HG03060 (cell line): ENCODE measurements around the gene TKFC.
A peak's percentile ranks its signal among the peaks of the same experiment; 100 is the strongest.

Source experiments
- ATAC-seq: cut with Tn5 transposase; IDR thresholded peaks from one replicate; pipeline ENCODE4 v1.9.1; 2021; ENCODE audit warnings: low read depth, moderate number of reproducible peaks; ENCODE audit not compliant: unreplicated experiment

The TKFC gene

DNA sequence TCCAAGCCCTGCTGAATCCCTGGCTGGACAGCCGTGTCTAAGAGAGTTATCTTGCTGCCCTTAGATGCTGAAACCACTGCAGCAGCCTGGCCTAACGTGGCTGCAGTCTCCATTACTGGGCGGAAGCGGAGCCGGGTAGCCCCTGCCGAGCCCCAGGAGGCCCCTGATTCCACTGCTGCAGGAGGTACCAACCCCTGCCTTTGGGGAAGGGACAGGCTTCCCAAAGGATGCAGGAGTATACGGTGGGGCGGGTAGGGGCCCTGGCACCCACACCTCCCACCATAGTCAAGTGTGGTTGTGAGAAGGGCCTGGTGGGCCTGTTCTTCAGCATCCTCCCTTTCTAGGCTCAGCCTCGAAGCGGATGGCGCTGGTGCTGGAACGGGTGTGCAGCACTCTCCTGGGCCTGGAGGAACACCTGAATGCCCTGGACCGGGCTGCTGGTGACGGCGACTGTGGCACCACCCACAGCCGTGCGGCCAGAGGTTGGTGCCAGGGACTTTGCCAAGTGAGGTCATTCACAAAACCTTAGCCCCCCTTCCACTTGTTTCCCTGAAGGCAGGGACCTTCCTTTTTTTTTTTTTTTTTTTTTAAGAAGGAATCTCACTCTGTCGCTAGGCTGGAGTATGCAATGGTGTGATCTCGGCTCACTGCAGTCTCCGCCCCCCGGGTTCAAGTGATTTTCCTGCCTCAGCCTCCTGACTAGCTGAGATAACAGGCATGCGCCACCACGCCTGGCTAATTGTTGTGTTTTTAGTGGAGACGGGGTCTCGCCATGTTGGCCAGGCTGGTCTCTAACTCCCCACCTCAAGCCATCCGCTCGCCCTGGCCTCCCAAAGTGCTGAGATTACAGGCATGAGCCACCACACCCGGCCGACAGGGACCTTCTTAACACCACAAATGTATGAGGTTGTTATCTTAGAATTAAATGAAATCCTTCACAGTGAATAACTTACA lies 11.0 kb downstream of the TKFC start:
- ATAC-seq, result no peak

GRCh38 chr11:61345170-61345610 lies 12.2 kb downstream of the TKFC start:
- no peak for ATAC-seq

GRCh38 chr11:61345954-61346843 lies 13.2 kb downstream of the TKFC start:
- no peak for ATAC-seq

DNA sequence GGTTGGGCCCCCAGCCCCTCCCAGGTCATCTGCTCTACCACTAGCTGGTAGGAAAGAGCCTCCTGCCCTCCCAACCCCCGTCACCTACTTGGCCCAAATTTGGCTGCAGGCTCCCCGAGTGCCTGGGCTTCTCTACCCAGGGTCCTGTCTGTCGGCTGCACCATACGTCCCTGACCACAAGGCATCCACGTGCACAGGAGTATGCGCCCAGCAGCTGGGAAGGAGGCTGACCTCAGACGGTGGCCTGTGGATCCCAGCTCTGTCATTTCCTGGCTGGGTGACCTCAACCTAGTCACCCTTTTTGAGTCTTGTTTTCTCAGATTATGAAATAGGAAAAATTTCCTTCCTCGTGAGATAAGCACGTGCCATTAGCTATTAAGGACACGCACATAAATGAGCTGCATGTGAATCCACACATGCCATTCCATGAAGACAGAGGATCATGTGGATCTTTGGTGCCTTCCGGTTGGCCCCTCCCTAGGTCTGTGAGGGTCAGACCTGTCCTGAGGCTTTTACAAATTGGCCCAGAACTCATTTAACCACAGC lies 15.0 kb downstream of the TKFC start:
- ATAC-seq, result no peak

DNA sequence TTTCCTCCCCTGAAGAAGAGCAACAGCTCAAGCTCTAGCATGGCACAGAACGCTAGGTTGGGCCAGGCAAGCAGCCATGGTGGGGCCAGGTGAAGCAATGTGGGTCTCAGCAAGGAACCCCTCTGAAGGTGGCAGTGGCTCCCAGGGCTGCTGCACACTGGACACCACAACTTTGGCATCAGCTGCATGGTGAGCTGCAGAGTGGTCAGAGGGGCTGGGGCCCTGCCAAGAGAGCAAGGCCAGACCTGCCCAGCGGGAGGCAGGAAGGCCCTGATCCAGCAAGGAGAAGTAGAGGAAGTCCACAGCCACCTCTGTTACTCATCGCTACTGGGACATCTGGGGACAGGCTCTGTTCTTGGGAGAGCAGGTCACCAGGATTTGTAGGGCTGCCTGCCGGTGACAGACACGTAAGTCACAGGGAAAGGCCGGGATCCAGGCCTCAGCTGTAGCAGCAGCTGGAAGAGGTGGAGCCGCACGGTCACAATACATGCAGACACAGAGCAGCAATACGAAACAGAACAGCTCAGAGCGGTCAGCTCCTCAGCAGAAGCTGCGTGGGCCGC lies 16.2 kb downstream of the TKFC start:
- ATAC-seq, result no peak

DNA sequence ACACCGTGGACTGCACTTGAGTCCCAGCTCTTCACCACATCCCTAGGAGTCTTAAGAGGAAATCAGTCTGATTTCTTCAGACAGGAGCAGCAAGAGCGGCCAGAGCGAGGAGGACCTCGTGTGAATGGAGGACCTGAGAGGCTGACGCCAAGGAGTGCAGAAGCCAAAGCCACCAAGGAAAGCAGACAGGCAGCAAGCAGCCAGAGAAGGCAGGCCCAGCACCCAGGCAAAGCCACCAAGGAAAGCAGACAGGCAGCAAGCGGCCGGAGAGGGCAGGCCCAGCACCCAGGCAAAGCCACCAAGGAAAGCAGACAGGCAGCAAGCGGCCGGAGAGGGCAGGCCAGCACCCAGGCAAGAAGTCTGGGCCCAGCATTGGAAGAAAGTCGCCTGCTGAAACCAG lies 16.9 kb downstream of the TKFC start:
- no peak for ATAC-seq

DNA sequence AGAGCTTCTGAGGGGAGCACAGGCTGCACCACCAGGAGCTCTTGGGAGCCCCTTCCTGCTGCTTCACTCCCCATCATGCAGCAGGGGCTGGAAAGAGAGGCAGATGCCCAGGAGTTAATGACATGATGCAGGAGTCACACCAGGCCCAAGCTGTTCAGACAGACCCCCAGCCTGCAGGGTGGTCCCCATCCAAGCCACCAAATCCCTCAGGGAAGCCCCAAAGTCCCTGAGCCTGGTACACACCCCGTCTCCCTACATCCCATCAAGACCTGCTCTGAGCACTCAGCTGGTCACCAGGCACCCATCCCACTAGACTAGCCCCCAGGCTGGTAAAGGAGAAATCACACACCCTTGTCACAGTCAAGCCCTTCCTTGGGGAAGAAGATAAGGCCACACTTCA lies 17.3 kb downstream of the TKFC start:
- ATAC-seq, result no peak

- ATAC-seq, result no peak
Measured at GRCh38 chr11:61350803-61351202, 17.8 kb downstream of the TKFC start.

GRCh38 chr11:61352038-61352437 lies 19.0 kb downstream of the TKFC start:
- ATAC-seq, result no peak

GRCh38 chr11:61353131-61354067 lies 20.4 kb downstream of the TKFC start:
- no peak for ATAC-seq

- no peak for ATAC-seq
Measured at GRCh38 chr11:61354208-61354607, 21.2 kb downstream of the TKFC start.

DNA sequence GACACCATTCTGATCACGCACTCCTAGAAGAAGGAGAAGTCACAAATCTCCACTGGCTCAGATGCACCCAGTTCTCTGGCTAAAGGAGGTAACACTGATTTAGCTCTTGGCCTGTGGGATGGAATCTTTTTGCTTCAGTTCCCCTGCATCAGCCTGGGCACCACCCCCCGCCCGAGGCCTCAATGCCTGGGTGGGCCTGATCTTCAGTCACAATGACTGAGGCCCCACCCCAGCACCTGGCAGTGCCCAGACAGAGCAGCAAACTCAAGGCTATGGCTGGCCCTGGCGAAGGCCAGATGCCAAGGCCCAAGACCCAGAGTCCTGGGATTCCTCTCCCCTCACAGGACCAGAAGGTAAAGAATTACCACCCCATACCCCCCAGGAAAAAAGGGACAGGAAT lies 23.7 kb downstream of the TKFC start:
- no peak for ATAC-seq

DNA sequence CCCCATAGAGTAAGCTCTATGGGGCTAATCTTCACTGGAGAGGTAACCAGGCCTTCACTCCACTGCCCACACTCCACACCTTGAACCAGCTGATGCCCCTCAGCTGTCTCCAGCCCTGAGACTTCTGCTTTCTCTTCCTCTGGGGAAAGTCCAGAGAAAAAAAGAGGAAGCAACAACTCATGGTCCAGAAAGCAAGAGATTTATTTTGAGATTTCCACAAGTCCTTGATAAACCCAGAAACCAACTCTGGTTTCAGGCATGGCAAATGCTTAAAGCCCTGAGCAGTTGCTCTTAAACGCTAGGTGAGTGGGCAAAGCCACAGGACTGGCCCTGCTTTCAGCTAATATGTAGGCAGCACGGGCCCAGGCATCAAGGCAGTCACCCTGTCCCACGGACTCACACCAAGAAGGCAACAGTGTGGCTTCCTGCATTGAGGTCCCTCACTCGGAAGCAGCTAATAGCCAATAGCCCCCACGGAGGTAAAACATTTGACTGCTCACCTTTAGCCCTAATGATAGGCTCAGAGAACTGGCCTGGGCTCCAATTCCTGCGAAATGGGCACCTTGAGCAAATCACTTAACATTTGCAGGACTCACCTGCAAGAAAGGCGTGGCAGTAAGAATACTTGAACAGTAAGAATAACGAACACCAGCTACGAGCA lies 24.3 kb downstream of the TKFC start:
- peak; percentile 40 for ATAC-seq

DNA sequence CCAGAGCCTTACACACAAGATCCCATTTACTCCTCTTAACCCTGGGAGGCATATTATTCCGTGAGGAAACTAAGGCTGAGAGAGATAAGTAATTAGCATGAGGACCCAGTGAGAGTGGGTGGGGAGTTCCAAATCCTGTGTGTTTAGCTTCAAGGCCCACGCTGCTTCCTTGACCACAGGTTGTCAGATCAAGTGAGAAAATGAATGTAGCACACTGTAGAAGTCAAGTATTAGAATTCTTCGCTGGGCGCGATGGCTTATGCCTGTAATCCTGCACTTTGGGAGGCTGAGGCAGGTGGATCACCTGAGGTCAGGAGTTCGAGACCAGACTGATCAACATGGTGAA lies 24.8 kb downstream of the TKFC start:
- ATAC-seq, result no peak

- ATAC-seq, result no peak
Measured at GRCh38 chr11:61358566-61358965, 25.5 kb downstream of the TKFC start.

GRCh38 chr11:61359516-61359915 lies 26.5 kb downstream of the TKFC start:
- ATAC-seq, result no peak

- no peak for ATAC-seq
Measured at GRCh38 chr11:61361237-61361740, 28.3 kb downstream of the TKFC start.

GRCh38 chr11:61361741-61362541 lies 28.9 kb downstream of the TKFC start, which contains the start of the genes CYB561A3 and TMEM138:
Gene CYB561A3 (minus strand): TSS chr11:61361882. CDS start chr11:61356713, 5,169 bp downstream.
Gene TMEM138 (plus strand): TSS chr11:61362374. CDS start chr11:61364391, 2,017 bp downstream.
- ATAC-seq, result peak; percentile 43
